K562 (cell line): ENCODE data around the gene CDC45. TPM values are rescaled to one million over a fixed set of nuclear protein-coding genes. Genes with fewer than 3 reads are reported as not detected.

Source experiments
- JUN ChIP-seq, 2 experiments: sonication (generic) in 1 of 2; formaldehyde crosslinking in 1 of 2; IDR thresholded peaks; 2 replicates each; pipeline versions ENCODE4 v1.6.1 to v1.8.0; 2012 to 2022; ENCODE audit warnings: borderline replicate concordance in 2 of 2, mild to moderate bottlenecking in 2 of 2, improper control_type of control experiment in 1 of 2, low read depth in 1 of 2, low read length in 1 of 2, missing genetic modification reagents in 1 of 2
- KDM5B ChIP-seq: fragments of 200-600 bp; sonication (generic); IDR thresholded peaks from 2 replicates; pipeline ENCODE4 v1.6.1; 2012; ENCODE audit warnings: low read depth, mild to moderate bottlenecking, moderate library complexity, low read length, control low read depth, inconsistent platforms; ENCODE audit not compliant: insufficient replicate concordance
- KHSRP ChIP-seq: fragments of 450-650 bp; IDR thresholded peaks from 2 replicates; pipeline ENCODE4 v1.6.1; 2017
- MEF2D ChIP-seq: conservative IDR thresholded peaks from 2 replicates; pipeline ENCODE4 v1.6.1; 2016; ENCODE audit warnings: low read depth, missing genetic modification characterization, missing compliant biosample characterization
- MXI1 ChIP-seq: IDR thresholded peaks from 2 replicates; pipeline ENCODE4 v1.6.1; 2011; ENCODE audit warnings: low read depth, mild to moderate bottlenecking, improper control_type of control experiment, low read length
- RFX7 ChIP-seq: fragments of 250-450 bp; sonication (Bioruptor Pico); IDR thresholded peaks from 2 replicates; pipeline ENCODE4 v1.5.1; 2021; ENCODE audit warnings: mild to moderate bottlenecking
- SIRT6 ChIP-seq: IDR thresholded peaks from one replicate; pipeline ENCODE4 v1.6.1; 2012; ENCODE audit warnings: low read depth, mild to moderate bottlenecking, control low read depth, inconsistent platforms, low read length, moderate library complexity
- TCF7L2 ChIP-seq: fragments of 150-350 bp; IDR thresholded peaks from 2 replicates; pipeline ENCODE4 v1.6.1; 2016; ENCODE audit warnings: low read depth, mild to moderate bottlenecking, low read length, moderate library complexity
- WHSC1 ChIP-seq: IDR thresholded peaks from one replicate; pipeline ENCODE4 v1.6.1; 2012; ENCODE audit warnings: low read length, control low read depth, inconsistent platforms
- ZBED1 ChIP-seq: IDR thresholded peaks from 2 replicates; pipeline ENCODE4 v1.6.1; 2014
- ZBTB33 ChIP-seq: sonication (generic); formaldehyde crosslinking; IDR thresholded peaks from 2 replicates; pipeline ENCODE4 v1.8.1; 2023; ENCODE audit warnings: mild to moderate bottlenecking, missing genetic modification reagents
- ZNF384 ChIP-seq: IDR thresholded peaks from 2 replicates; pipeline ENCODE4 v1.6.1; 2012; ENCODE audit warnings: low read depth, low read length, improper control_type of control experiment
- ZNF561 ChIP-seq: fragments of 450-650 bp; formaldehyde crosslinking; conservative IDR thresholded peaks from 2 replicates; pipeline ENCODE4 v1.4.0; 2020; ENCODE audit warnings: mild to moderate bottlenecking, moderate library complexity
- ZNF707 ChIP-seq: fragments of 250-450 bp; sonication (Bioruptor Pico); conservative IDR thresholded peaks from 2 replicates; pipeline ENCODE4 v1.8.0; 2022; ENCODE audit warnings: inconsistent platforms, mild to moderate bottlenecking, moderate library complexity
- ZSCAN32 ChIP-seq: fragments of 450-650 bp; formaldehyde crosslinking; IDR thresholded peaks from 2 replicates; pipeline ENCODE4 v1.4.0; 2020; ENCODE audit warnings: mild to moderate bottlenecking, moderate library complexity
- polyA plus RNA-seq, 8 experiments: library from polyadenylated mRNA; depleted of rRNA in 4 of 8; stranded (reverse) in 5 of 8; unstranded in 3 of 8; fragments of >200 nt; fragmentation: Nextera tagmentation in 2 of 8; fragmentation: Illumina TruSeq in 1 of 8; extraction: Ambion mirVana in 2 of 8; extraction: Trizol in 1 of 8; gene quantifications; 2 replicates each; pipeline versions ENCODE4 v1.2.1 to v1.2.3, GENCODE V29; 2011 to 2014; ENCODE audit warnings: inconsistent platforms in 1 of 8, missing spikeins in 1 of 8
- total RNA-seq, 7 experiments: library from RNA; depleted of rRNA in 6 of 7; stranded (reverse); fragments of >200 nt in 6 of 7; fragmentation: Illumina TruSeq in 2 of 7; extraction: Trizol in 2 of 7; gene quantifications; 2 replicates each; pipeline versions ENCODE4 v1.2.1 to v1.2.3, GENCODE V29; 2011 to 2021; ENCODE audit warnings: low replicate concordance in 1 of 7
- TF ChIP-seq, protein P1 (sequence below): fragments of 200-800 bp; sonication (Bioruptor generic); IDR thresholded peaks from 2 replicates; pipeline ENCODE4 v1.6.1; 2017; ENCODE audit warnings: missing genetic modification characterization, missing compliant biosample characterization
- TF ChIP-seq, protein P2 (sequence below): fragments of 250-450 bp; sonication (Bioruptor Pico); IDR thresholded peaks from 2 replicates; pipeline ENCODE4 v1.8.0; 2022; ENCODE audit warnings: moderate library complexity, mild to moderate bottlenecking, inconsistent platforms
- TF ChIP-seq, protein P3 (sequence below): fragments of 250-450 bp; sonication (Bioruptor Pico); IDR thresholded peaks from 2 replicates; pipeline ENCODE4 v1.8.0; 2022; ENCODE audit warnings: inconsistent platforms, mild to moderate bottlenecking, moderate library complexity, borderline replicate concordance
- TF ChIP-seq, protein P4 (sequence below): fragments of 250-450 bp; sonication (Bioruptor Pico); IDR thresholded peaks from 2 replicates; pipeline ENCODE4 v1.5.0; 2022; ENCODE audit warnings: mild to moderate bottlenecking

CDC45 gene
- total and polyA plus RNA-seq, 9 of the 15 experiments (the other 6 are each of a cell fraction or from before 2014, with no cell fraction given), result 251 to 580 (median 410) TPM

- TF ChIP-seq ZSCAN32 (CRISPR knock-in tag) (peak; percentile 79), TCF7L2 (peak; percentile 27), KDM5B (peak; percentile 100), SIRT6 (no peak), ZBED1 (no peak), KHSRP (no peak), JUN (IDR thresholded peaks at IDR 0.05; ENCODE audit: borderline replicate concordance, low read depth, low read length) (peak; percentile 97), JUN (CRISPR knock-in tag; IDR thresholded peaks at IDR 0.05; ENCODE audit: borderline replicate concordance) (no peak), ZNF561 (CRISPR knock-in tag) (peak; percentile 3), MXI1 (peak; percentile 98), MEF2D (peak; percentile 50; the same call in 1 of the 2 replicates), ZNF707 (CRISPR knock-in tag) (peak; percentile 79; the same call in 1 of the 2 replicates), ZBTB33 (CRISPR knock-in tag) (no peak), RFX7 (CRISPR knock-in tag) (peak; percentile 85; the same call in 1 of the 2 replicates), ZNF384 (peak; percentile 93), WHSC1 (peak; percentile 91)
- TF ChIP-seq, protein P1, sequence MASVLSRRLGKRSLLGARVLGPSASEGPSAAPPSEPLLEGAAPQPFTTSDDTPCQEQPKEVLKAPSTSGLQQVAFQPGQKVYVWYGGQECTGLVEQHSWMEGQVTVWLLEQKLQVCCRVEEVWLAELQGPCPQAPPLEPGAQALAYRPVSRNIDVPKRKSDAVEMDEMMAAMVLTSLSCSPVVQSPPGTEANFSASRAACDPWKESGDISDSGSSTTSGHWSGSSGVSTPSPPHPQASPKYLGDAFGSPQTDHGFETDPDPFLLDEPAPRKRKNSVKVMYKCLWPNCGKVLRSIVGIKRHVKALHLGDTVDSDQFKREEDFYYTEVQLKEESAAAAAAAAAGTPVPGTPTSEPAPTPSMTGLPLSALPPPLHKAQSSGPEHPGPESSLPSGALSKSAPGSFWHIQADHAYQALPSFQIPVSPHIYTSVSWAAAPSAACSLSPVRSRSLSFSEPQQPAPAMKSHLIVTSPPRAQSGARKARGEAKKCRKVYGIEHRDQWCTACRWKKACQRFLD (CRISPR knock-in tag), result no peak
- TF ChIP-seq, protein P2, sequence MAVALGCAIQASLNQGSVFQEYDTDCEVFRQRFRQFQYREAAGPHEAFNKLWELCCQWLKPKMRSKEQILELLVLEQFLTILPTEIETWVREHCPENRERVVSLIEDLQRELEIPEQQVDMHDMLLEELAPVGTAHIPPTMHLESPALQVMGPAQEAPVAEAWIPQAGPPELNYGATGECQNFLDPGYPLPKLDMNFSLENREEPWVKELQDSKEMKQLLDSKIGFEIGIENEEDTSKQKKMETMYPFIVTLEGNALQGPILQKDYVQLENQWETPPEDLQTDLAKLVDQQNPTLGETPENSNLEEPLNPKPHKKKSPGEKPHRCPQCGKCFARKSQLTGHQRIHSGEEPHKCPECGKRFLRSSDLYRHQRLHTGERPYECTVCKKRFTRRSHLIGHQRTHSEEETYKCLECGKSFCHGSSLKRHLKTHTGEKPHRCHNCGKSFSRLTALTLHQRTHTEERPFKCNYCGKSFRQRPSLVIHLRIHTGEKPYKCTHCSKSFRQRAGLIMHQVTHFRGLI (CRISPR knock-in tag), result peak; percentile 57; the same call in 1 of the 2 replicates
- TF ChIP-seq, protein P3, sequence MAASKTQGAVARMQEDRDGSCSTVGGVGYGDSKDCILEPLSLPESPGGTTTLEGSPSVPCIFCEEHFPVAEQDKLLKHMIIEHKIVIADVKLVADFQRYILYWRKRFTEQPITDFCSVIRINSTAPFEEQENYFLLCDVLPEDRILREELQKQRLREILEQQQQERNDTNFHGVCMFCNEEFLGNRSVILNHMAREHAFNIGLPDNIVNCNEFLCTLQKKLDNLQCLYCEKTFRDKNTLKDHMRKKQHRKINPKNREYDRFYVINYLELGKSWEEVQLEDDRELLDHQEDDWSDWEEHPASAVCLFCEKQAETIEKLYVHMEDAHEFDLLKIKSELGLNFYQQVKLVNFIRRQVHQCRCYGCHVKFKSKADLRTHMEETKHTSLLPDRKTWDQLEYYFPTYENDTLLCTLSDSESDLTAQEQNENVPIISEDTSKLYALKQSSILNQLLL (CRISPR knock-in tag), result no peak
- TF ChIP-seq, protein P4, sequence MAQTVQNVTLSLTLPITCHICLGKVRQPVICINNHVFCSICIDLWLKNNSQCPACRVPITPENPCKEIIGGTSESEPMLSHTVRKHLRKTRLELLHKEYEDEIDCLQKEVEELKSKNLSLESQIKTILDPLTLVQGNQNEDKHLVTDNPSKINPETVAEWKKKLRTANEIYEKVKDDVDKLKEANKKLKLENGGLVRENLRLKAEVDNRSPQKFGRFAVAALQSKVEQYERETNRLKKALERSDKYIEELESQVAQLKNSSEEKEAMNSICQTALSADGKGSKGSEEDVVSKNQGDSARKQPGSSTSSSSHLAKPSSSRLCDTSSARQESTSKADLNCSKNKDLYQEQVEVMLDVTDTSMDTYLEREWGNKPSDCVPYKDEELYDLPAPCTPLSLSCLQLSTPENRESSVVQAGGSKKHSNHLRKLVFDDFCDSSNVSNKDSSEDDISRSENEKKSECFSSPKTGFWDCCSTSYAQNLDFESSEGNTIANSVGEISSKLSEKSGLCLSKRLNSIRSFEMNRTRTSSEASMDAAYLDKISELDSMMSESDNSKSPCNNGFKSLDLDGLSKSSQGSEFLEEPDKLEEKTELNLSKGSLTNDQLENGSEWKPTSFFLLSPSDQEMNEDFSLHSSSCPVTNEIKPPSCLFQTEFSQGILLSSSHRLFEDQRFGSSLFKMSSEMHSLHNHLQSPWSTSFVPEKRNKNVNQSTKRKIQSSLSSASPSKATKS, result peak; percentile 90
Observed at GRCh38 chr22:19432133-19432851, 47.4 kb upstream of the CDC45 start, which contains the start of gene MRPL40 (continued).
